Astrocyte (in vitro differentiated cells and primary cell): Measurements from ENCODE around the gene AMH.

Experiments used
- CTCF ChIP-seq: IDR thresholded peaks from 2 replicates; pipeline ENCODE4 v1.5.1; 2011; ENCODE audit warnings: low read depth, mild to moderate bottlenecking, inconsistent platforms, low read length, moderate library complexity; ENCODE audit not compliant: insufficient read depth
- EZH2 ChIP-seq: IDR thresholded peaks from 2 replicates; pipeline ENCODE4 v1.6.1; 2012; ENCODE audit warnings: mild to moderate bottlenecking, low read length, inconsistent platforms; ENCODE audit not compliant: insufficient read depth

GRCh38 chr19:2288338-2288817, 39.3 kb downstream of the AMH start:
- TF ChIP-seq CTCF (no peak), EZH2 (no peak)
